ENCODE data around the gene CRIP2. TPM values are rescaled to one million over a fixed set of nuclear protein-coding genes. Genes with fewer than 3 reads are reported as not detected.

The CRIP2 gene
- total and polyA plus RNA-seq, 2 of the 13 experiments (the other 11 are each of a cell fraction or from before 2014, with no cell fraction given): 31.6 to 37.9 TPM

DNA sequence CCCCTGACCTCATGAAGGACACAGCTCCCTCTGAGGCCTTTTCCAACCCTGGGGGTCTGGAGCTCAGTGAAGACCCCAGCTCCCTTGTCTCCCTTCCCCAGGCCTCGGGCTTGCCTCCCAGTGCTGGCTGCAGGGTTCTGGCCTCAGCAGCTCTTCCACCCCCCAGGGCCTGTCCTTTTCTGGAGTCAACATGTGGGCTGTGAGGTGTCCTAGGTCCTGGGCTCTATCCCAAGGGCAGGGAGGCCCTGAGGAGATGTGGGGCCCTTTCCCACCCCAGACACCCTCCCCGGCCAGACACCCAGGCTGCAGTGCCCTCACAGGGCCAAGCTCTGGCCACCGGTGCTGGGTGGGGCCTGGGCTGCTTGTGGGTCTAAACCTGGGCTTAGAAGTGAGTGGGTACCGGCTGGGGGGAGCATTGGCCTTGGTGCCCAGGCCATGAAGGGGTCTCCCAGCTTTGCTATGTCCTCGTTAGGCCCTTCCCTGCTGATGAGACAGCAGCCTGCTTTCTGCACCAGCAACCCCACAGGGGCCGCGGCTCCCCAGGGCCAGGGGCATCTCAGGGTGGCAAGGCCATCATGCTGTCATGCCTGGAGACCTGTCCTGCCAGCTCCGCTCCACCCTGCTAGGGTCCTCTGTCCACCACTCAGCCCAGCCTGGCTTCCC lies 2.7 kb upstream of the CRIP2 start:
- Histone ChIP-seq H3K9me3 (ENCODE audit: low read length) (no peaks in the 10 kb centered on the region), H3K4me1 (ENCODE audit: insufficient read depth, low read length) (peaks cover 27% of the 10 kb centered on the region), H2AFZ (ENCODE audit: low read length) (no peak overlapping the region), H3K4me3 (replicated peaks in 1 of 3; ENCODE audit: insufficient read depth in 1 of 3, low read depth in 2 of 3, low read length in 3 of 3) (no peak overlapping the region), H3K27ac (ENCODE audit: extremely low read length, insufficient read depth, low read length) (no peak overlapping the region), H3K79me2 (ENCODE audit: insufficient read depth, low read length) (no peaks in the 10 kb centered on the region), H4K20me1 (ENCODE audit: insufficient read depth, low read length) (0 out of 2 replicates have a peak, but pooled peaks cover 2% of the 10 kb centered on the region), H3K4me2 (ENCODE audit: low read depth, low read length) (no peak overlapping the region), H3K36me3 (replicated peaks in 1 of 2; ENCODE audit: control insufficient read depth in 1 of 2, insufficient read depth in 2 of 2, low read length in 2 of 2) (peaks cover 4 to 6% of the 10 kb centered on the region in 2 experiments; a peak in 1 of 5 replicates), H3K27me3 (ENCODE audit: control insufficient read depth in 1 of 2, insufficient read depth in 2 of 2, low read length in 2 of 2) (peaks cover 0 to 4% of the 10 kb centered on the region in 2 experiments; a peak in 2 of 5 replicates), H3K9ac (ENCODE audit: insufficient read depth, low read depth, low read length) (no peak overlapping the region)
- intact Hi-C loops (cut with micrococcal nuclease; ENCODE audit: unreplicated experiment) (no loop called here), in situ Hi-C loops (cut with HindIII; ENCODE audit: extremely low pct_ligation_motif_present, low pct_unique_long_range_greater_than_20kb) (no loop called here)
- no TSS peak for BruUV-seq (replicated peaks)
- FAIRE-seq (no peak), ATAC-seq (no peak), DNase-seq (ENCODE audit: low spot score) (no peak)
- ChIA-PET POLR2A (interaction anchor here (1.0 kb wide), 1 partner anchor 14 kb away, joined by 3 read pairs; no protein-coding TSS in a partner anchor), CTCF (ENCODE audit: low intra/inter-chr PET ratio, low total read pairs) (no interaction called here)
- 68% methylated on average over 3 of the region's 8 CpGs for WGBS (ENCODE audit: low lambda C conversion rate)
- TF ChIP-seq NCOA5 (CRISPR knock-in tag; IDR thresholded peaks at IDR 0.05) (no peak), ZBTB4 (CRISPR knock-in tag; IDR thresholded peaks at IDR 0.05; ENCODE audit: borderline replicate concordance) (no peak), TFAP4 (IDR thresholded peaks at IDR 0.05; ENCODE audit: borderline replicate concordance, low read depth) (no peak), NFYB (CRISPR knock-in tag; IDR thresholded peaks at IDR 0.05) (no peak), ZNF891 (CRISPR knock-in tag; IDR thresholded peaks at IDR 0.05) (no peak), RBM22 (optimal IDR thresholded peaks at IDR 0.05; ENCODE audit: low read length) (peak; percentile 53), RFXANK (CRISPR knock-in tag; IDR thresholded peaks at IDR 0.05) (no peak), ZNF749 (CRISPR knock-in tag; IDR thresholded peaks at IDR 0.05; ENCODE audit: borderline replicate concordance) (no peak), ZSCAN30 (CRISPR knock-in tag; IDR thresholded peaks at IDR 0.05) (no peak), POLR2G (IDR thresholded peaks at IDR 0.05; ENCODE audit: low read depth, low read length) (peak; percentile 32; the same call in 1 of the 2 replicates), ZNF24 (IDR thresholded peaks at IDR 0.05) (no peak), GRHL1 (CRISPR knock-in tag; conservative IDR thresholded peaks at IDR 0.05) (no peak)
- TF ChIP-seq, protein P1, sequence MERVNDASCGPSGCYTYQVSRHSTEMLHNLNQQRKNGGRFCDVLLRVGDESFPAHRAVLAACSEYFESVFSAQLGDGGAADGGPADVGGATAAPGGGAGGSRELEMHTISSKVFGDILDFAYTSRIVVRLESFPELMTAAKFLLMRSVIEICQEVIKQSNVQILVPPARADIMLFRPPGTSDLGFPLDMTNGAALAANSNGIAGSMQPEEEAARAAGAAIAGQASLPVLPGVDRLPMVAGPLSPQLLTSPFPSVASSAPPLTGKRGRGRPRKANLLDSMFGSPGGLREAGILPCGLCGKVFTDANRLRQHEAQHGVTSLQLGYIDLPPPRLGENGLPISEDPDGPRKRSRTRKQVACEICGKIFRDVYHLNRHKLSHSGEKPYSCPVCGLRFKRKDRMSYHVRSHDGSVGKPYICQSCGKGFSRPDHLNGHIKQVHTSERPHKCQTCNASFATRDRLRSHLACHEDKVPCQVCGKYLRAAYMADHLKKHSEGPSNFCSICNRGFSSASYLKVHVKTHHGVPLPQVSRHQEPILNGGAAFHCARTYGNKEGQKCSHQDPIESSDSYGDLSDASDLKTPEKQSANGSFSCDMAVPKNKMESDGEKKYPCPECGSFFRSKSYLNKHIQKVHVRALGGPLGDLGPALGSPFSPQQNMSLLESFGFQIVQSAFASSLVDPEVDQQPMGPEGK (CRISPR knock-in tag; IDR thresholded peaks at IDR 0.05): no peak
- TF ChIP-seq, protein P2, sequence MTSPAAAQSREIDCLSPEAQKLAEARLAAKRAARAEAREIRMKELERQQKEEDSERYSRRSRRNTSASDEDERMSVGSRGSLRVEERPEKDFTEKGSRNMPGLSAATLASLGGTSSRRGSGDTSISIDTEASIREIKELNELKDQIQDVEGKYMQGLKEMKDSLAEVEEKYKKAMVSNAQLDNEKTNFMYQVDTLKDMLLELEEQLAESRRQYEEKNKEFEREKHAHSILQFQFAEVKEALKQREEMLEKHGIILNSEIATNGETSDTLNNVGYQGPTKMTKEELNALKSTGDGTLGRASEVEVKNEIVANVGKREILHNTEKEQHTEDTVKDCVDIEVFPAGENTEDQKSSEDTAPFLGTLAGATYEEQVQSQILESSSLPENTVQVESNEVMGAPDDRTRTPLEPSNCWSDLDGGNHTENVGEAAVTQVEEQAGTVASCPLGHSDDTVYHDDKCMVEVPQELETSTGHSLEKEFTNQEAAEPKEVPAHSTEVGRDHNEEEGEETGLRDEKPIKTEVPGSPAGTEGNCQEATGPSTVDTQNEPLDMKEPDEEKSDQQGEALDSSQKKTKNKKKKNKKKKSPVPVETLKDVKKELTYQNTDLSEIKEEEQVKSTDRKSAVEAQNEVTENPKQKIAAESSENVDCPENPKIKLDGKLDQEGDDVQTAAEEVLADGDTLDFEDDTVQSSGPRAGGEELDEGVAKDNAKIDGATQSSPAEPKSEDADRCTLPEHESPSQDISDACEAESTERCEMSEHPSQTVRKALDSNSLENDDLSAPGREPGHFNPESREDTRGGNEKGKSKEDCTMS (CRISPR knock-in tag; conservative IDR thresholded peaks at IDR 0.05): no peak

Data from HepG2 (cell line).